Skin of body (tissue), 2 donors: ENCODE data around the gene CARD10. TPM values are rescaled to one million over a fixed set of nuclear protein-coding genes. Genes with fewer than 3 reads are reported as not detected.
A peak's percentile ranks its signal among the peaks of the same experiment; 100 is the strongest.
"Not testable (repeated sequence)": the region's sequence is repeated elsewhere in the genome, so short reads cannot be mapped to it uniquely, and the experiment has no call there.

Experiments
- DNase-seq: peaks from one replicate; lab custom pipeline; 2025; lab: John Stamatoyannopoulos, UW
- total RNA-seq: library from RNA; depleted of rRNA; stranded (reverse); fragments of >200 nt; gene quantifications from one replicate; pipeline ENCODE4 v1.2.3, GENCODE V29; 2014

The CARD10 gene
- total RNA-seq, 1 donor from 2014 or later: 3.3 TPM

DNA sequence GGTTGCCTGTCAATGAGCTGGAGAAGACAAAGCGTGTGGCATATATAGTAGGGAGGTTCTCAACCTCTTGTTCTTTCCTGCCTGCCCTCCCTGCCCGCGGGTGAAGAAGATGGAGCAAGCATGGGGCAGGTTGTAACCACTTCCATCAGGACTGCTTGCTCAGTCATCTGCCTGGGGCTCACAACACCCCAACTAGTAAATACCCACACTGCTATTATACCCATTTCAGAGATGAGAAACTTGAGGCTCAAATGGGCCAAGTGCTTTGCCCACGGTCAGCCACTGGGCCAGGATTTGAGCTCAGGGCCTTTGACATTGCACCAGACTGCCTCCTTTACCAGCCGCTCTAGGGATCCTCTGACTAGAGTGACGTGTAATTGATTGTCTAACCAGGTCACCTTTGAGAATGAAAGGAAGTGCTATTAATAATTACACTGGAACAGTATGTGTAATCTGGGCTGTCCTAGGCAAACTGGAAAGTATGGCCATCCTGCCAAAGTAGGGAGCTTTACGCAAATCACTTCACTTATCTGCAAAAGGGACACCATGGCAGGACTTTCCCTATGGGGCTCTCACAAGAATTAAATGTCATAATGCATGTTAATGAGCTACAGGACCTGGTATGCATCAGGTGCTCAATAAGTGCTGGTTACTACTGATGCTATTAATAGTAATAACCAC, 38.2 kb upstream of the CARD10 start:
- DNase-seq: no peak

GRCh38 chr22:37556710-37557109, 37.5 kb upstream of the CARD10 start:
- no peak for DNase-seq

GRCh38 chr22:37555029-37555428, 35.8 kb upstream of the CARD10 start:
- DNase-seq: no peak

DNA sequence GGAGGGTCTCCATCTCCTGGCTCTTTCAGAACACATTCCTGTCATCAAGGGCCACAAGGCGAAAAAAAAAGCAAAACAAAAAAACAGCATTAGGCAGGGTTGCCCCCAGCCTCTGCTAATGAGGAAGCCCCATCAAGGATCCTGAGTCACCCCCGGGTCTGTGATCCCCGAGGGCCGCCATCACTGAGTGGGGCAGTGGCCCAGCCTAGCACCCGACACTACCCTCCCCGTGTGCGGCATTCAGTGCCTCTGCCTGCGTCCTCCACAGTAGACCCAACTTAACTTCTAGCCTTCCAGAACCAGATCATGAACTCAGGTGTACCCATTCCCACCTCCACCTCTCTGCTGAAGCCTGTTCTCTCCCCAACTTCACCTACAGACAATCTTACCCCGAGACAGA, 34.5 kb upstream of the CARD10 start:
- DNase-seq: no peak

DNA sequence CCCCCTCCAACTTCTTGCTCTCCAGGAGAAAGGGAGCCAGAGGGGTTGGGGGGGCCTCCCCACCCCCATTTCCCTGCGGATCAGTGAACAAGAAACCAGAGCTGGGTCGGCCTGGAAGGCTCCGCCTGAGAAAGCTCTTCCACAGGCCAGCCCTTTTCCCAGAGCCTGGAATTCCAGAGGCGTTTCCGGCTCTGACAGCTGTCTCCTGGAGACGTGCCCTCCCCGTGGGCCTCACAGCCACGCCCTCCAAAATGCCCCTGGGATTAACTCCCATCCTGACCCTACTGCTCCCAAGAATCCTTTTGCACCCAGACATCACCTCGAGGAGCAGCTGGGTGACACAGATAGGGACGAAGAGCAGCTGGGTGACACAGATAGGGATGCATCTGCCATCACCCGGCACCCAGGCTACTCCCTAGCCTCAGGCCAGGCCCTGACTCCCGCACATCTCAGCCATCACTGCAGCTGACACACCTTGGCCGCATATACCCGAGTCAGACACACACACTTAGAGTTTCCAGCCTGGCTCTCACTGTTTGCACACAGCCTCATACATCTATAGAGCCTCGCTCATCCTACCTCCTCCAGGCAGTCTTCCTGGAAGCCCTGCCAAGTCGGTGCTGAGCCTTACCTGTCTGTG, 33.4 kb upstream of the CARD10 start:
- DNase-seq: peak; percentile 87

DNA sequence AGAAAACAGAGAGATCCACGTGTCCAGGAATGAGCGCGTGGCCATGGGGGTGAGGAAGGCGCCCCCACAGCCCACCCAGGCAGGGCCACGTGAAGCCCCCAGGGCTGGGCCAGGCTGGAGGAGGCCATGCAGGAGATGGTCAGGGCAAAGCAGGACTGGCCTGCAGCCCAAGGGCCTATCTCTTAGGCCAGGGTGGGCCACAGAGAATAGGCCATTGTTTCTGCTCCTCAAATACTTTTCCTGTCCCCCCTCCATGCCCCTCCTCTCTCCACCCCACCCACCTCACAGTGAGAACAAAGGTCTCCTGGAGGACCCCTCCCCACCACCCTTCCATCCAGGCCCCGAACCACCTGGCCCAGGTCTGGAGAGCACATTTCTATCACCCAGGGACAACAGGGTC, 32.8 kb upstream of the CARD10 start:
- no peak for DNase-seq

GRCh38 chr22:37550921-37551320, 31.7 kb upstream of the CARD10 start:
- not testable (repeated sequence) for DNase-seq

- no peak for DNase-seq
These were observed 30.5 kb upstream of the CARD10 start for GRCh38 chr22:37549704-37550059.

- DNase-seq: no peak
These were observed 28.1 kb upstream of the CARD10 start for GRCh38 chr22:37547251-37547741.

DNA sequence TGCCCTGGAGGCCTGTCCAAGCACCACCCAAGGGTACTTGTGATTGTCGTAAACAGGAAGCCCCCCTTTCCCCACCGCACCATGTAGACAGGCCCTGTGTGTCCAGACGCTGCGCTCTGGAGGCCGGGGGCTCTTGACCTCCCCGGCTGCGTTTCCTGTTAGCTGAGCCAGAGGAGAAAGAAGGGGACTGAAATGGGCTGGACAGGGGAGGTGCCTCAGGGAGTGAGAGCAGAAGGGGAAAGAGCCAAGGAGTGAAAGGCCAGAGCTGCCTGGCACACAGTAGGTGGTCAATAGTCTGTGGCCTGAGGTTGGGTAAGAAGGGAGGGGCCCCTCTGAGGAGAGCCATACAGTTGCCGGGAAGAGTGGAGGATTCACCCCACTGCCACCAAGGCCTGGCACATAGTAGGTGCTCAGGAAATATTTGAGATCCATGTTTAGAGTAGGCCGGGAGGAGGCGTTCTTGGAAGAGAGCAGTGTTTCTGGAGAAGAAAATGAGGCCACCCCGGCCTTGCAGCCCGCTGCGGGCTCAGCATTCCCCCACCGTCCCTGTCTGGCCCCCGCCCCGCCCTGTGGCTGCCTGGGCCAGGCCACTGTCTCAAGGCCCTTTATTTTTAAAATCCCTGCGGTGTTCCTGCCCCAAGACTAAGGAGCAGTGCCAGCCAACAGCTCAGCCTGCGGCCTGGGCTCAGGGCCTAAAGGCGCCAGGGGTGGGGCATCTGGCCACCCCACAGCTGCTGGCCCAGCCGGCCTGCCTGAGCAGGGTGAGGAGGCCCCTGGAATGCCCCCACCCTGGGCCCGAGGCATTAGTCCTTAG, 27.4 kb upstream of the CARD10 start:
- DNase-seq: no peak

GRCh38 chr22:37545703-37546436, 26.7 kb upstream of the CARD10 start:
- DNase-seq: peak; percentile 96

GRCh38 chr22:37544955-37545702, 25.9 kb upstream of the CARD10 start:
- DNase-seq: no peak

DNA sequence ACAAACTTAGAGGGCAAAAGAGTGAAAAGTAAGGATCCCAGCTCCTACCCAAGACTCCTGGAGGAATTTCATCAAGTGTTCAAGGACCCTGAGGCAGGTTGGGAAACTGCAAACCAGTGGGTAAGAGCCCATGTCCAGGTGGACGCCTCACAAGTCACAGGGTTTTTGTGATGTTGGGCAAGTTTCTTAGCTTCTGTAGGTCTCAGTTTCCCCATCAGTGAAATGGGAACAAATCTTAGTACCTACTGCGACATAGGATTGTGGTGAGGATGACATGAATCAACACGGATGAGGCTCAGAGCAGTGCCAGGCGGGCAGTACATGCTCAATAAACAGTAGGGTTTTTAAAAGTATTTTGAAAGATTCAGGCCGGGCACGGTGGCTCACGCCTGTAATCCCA, 23.7 kb upstream of the CARD10 start:
- no peak for DNase-seq

GRCh38 chr22:37542416-37542815, 23.2 kb upstream of the CARD10 start:
- DNase-seq: not testable (repeated sequence)

DNA sequence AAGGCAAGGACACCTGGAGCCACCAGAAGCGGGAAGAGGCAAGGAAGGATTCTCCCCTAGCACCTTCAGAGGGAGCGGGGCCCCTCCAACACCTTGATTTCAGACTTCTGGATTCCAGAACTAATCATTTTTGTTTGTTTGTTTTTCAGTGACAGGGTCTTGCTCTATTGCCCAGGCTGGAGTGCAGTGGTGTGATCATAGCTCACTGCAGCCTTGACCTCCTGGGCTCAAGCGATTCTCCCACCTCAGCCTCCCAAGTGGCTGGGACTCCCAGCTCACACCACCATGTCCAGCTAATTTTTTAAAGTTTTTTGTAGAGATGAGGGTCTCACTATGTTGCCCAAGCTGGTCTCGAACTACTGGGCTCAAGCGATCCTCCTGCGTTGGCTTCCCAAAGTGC, 20.6 kb upstream of the CARD10 start:
- DNase-seq: not testable (repeated sequence)

DNA sequence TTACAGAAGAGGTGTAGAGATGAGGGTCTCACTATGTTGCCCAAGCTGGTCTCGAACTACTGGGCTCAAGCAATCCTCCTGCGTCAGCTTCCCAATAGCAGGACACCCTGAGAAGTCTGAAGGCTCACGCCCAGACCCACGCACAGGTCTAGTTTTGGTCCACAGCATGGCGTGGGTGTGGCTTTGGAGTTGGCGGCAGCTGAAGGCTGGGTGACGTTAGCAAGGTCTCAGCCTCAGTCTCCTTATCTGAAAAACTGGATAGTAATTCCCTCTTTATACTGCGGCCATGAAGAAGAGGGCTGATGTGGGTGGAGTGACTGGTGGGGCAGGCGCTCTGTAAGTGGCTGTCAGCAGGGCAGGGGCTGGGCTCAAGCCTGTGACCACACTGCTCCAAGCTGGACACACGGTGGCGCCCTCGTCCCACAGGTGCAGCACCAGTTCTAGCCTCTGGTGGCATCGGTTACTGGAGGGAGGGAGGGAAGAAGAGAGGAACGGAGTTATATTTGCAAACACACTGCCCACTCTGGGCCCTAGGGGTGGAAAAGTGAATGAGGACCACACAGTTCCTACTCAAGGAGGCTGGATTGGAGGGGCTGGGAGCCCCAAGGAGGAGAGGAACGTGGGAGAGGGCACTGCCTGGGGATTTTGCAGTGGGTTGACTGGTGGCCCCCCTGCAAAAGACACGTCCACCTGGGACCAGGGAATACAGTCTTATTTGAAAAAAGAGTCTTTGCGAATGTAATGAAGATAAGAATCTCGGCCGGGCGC, 19.6 kb upstream of the CARD10 start:
- peak; percentile 92 for DNase-seq

GRCh38 chr22:37535159-37535558, 15.9 kb upstream of the CARD10 start:
- no peak for DNase-seq

DNA sequence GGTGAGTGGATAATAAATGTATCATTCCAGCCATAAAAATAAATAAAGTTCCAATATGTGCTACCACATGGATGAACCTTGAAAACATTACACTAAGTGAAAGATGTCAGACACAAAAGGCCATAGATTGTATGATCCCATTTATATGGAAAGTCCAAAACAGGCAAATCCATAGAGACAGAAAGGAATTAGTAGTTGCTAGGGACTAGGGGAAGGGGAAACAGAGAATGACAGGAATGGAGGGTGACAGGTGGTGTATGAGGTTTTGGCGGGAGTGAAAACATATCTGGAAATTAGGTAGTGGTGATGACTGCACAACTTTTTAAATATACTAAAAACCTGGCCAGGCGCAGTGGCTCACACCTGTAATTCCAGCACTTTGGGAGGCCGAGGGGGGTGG, 15.2 kb upstream of the CARD10 start:
- no peak for DNase-seq

DNA sequence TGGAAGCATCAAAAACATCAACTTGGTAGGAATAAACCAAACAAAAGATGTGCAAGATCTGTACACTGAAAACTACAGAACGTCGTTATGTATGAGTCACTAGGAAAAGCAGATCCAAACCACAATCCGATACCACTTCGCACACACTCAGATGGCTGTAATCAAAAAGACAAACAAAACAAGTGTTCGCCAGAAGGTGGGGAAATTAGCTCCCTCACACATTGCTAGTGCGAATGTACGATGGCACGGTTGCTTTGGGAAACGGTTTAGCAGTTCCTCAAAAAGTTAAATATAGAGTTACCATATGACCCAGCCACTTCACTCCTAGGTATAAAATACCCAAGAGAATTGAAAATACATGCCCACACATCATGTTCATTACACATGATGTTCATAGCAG, 14.8 kb upstream of the CARD10 start:
- peak; percentile 81 for DNase-seq

- no peak for DNase-seq
These were observed 10.6 kb upstream of the CARD10 start for GRCh38 chr22:37529652-37530345.
